ENCODE data around the gene GALNT9. TPM values are rescaled to one million over a fixed set of nuclear protein-coding genes. Genes with fewer than 3 reads are reported as not detected.

The GALNT9 gene
- total and polyA plus RNA-seq, 8 donors, result 0.17 to 5.0 (median 2.8) TPM; not detected in 1

GRCh38 chr12:132174015-132174838 is 155.2 kb downstream of the GALNT9 start:
- intact Hi-C loops (cut with DNase I), result no loop called here
- peaks cover 3 to 100% of the 10 kb centered on the region in 2 donors for H3K27me3 ChIP-seq
- H3K36me3 ChIP-seq, result no peaks in the 10 kb centered on the region
- DNase-seq (peak in 1 of 4 donors; percentile 75), ATAC-seq (no peak)
- no peaks in the 10 kb centered on the region for H3K9me3 ChIP-seq
- no peak overlapping the region for H3K4me3 ChIP-seq
- no peak overlapping the region for H3K27ac ChIP-seq
- TF ChIP-seq CTCF (IDR thresholded peaks at IDR 0.05), result no peak
- peaks cover 0 to 4% of the 10 kb centered on the region in 2 donors for H3K4me1 ChIP-seq

GRCh38 chr12:132173135-132174014 is 156.0 kb downstream of the GALNT9 start:
- Histone ChIP-seq H3K4me1 (no peaks in the 10 kb centered on the region), H3K9me3 (no peaks in the 10 kb centered on the region), H3K27me3 (peaks cover 3 to 99% of the 10 kb centered on the region in 2 donors), H3K4me3 (no peak overlapping the region), H3K27ac (no peak overlapping the region), H3K36me3 (no peaks in the 10 kb centered on the region)
- TF ChIP-seq CTCF (IDR thresholded peaks at IDR 0.05), result no peak
- ATAC-seq, result no peak
- intact Hi-C loops (cut with DNase I), result no loop called here
- peak in 1 of 4 donors; percentile 54 for DNase-seq

GRCh38 chr12:132172619-132173018 is 156.8 kb downstream of the GALNT9 start:
- TF ChIP-seq CTCF (IDR thresholded peaks at IDR 0.05), result no peak
- no peak overlapping the region for H3K27ac ChIP-seq
- intact Hi-C loops (cut with DNase I), result no loop called here
- no peak for ATAC-seq
- peak in 1 of 4 donors; percentile 62 for DNase-seq
- no peaks in the 10 kb centered on the region for H3K4me1 ChIP-seq
- no peaks in the 10 kb centered on the region for H3K36me3 ChIP-seq
- H3K9me3 ChIP-seq, result no peaks in the 10 kb centered on the region
- H3K4me3 ChIP-seq, result no peak overlapping the region
- peaks cover 3 to 99% of the 10 kb centered on the region in 2 donors for H3K27me3 ChIP-seq

- H3K9me3 ChIP-seq, result no peaks in the 10 kb centered on the region
- DNase-seq (peak in 1 of 4 donors; percentile 51), ATAC-seq (no peak)
- H3K27me3 ChIP-seq, result peaks cover under 1 to 96% of the 10 kb centered on the region in 2 donors
- H3K27ac ChIP-seq, result no peak overlapping the region
- no peaks in the 10 kb centered on the region for H3K36me3 ChIP-seq
- H3K4me3 ChIP-seq, result no peak overlapping the region
- TF ChIP-seq CTCF (IDR thresholded peaks at IDR 0.05), result no peak
- intact Hi-C loops (cut with DNase I), result no loop called here
- H3K4me1 ChIP-seq, result no peaks in the 10 kb centered on the region
Observed at GRCh38 chr12:132171968-132172521, 157.3 kb downstream of the GALNT9 start.

Data from left lung (tissue), 10 donors.